ENCODE results near the gene SLC16A13.

- no peak for TF ChIP-seq EZH2 (IDR thresholded peaks at IDR 0.05)
- TF ChIP-seq POLR2AphosphoS5 (IDR thresholded peaks at IDR 0.05; ENCODE audit: borderline replicate concordance, low read depth, low read length), result no peak
- TF ChIP-seq FOXP2 (optimal IDR thresholded peaks at IDR 0.05; ENCODE audit: control extremely low read depth, extremely low read length, insufficient read depth), result no peak
These were observed 28.7 kb upstream of the SLC16A13 start for GRCh38 chr17:7007143-7007542.

Data from SK-N-MC (cell line).